H1 (cell line): ENCODE data around the gene ATP9B. TPM values are rescaled to one million over a fixed set of nuclear protein-coding genes. Genes with fewer than 3 reads are reported as not detected.

Source experiments
- CHD7 ChIP-seq: fragments of 300-600 bp; sonication (generic); IDR thresholded peaks from 2 replicates; pipeline ENCODE4 v1.7.1; 2012; ENCODE audit warnings: low read length, moderate library complexity, mild to moderate bottlenecking, inconsistent platforms; ENCODE audit not compliant: insufficient replicate concordance
- CTBP2 ChIP-seq: IDR thresholded peaks from 2 replicates; pipeline ENCODE4 v1.7.0; 2011; ENCODE audit warnings: borderline replicate concordance, mild to moderate bottlenecking, moderate library complexity, mixed read lengths, low read length; ENCODE audit not compliant: insufficient read depth, insufficient read length
- KDM5A ChIP-seq: fragments of 200-600 bp; IDR thresholded peaks from 2 replicates; pipeline ENCODE4 v1.7.1; 2012; ENCODE audit warnings: mild to moderate bottlenecking, low read length, inconsistent platforms, mixed read lengths
- MAFK ChIP-seq: IDR thresholded peaks from 2 replicates; pipeline ENCODE4 v1.6.1; 2012; ENCODE audit warnings: low read depth, mild to moderate bottlenecking, improper control_type of control experiment, low read length
- RFX5 ChIP-seq: IDR thresholded peaks from 2 replicates; pipeline ENCODE4 v1.6.1; 2011; ENCODE audit warnings: low read depth, low read length, improper control_type of control experiment, borderline replicate concordance
- RXRA ChIP-seq: IDR thresholded peaks from 2 replicates; pipeline ENCODE4 v1.6.1; 2011; ENCODE audit warnings: low read depth, mild to moderate bottlenecking, low read length, moderate library complexity; ENCODE audit not compliant: insufficient read depth
- SAP30 ChIP-seq: fragments of 300-600 bp; sonication (generic); IDR thresholded peaks from 2 replicates; pipeline ENCODE4 v1.7.1; 2012; ENCODE audit warnings: low read length, moderate library complexity, mild to moderate bottlenecking, inconsistent platforms; ENCODE audit not compliant: insufficient read depth, insufficient replicate concordance
- SIRT6 ChIP-seq: IDR thresholded peaks from one replicate; pipeline ENCODE4 v1.7.1; 2012; ENCODE audit warnings: low read length, inconsistent platforms
- TBP ChIP-seq: IDR thresholded peaks from 2 replicates; pipeline ENCODE4 v1.6.1; 2011; ENCODE audit warnings: low read depth, low read length, improper control_type of control experiment
- ZNF274 ChIP-seq: IDR thresholded peaks from 2 replicates; pipeline ENCODE4 v1.7.0; 2012; ENCODE audit warnings: low read length, borderline replicate concordance; ENCODE audit errors: extremely low read depth
- polyA plus RNA-seq, 7 experiments: library from polyadenylated mRNA; depleted of rRNA in 3 of 7; stranded (reverse) in 5 of 7; unstranded in 2 of 7; fragments of >200 nt in 5 of 7; fragments of 200-250 nt in 2 of 7; gene quantifications; 1 replicate in 5 of 7; 2 replicates in 1 of 7; 4 replicates in 1 of 7; pipeline versions ENCODE4 v1.2.1 to v1.2.3, GENCODE V29; 2011 to 2013; ENCODE audit warnings: missing spikeins in 2 of 7, mixed read lengths in 2 of 7
- total RNA-seq: library from RNA; stranded (reverse); fragmentation: NEBNext Ultra II Directional; extraction: Animal tissue kit (Norgen Biotek cat#: 25700); gene quantifications from 2 replicates; pipeline ENCODE4 v1.2.1, GENCODE V29; 2021

Gene ATP9B
- total and polyA plus RNA-seq, 2 of the 8 experiments (the other 6 are each of a cell fraction or from before 2014, with no cell fraction given) = 15.1 to 21.7 TPM

DNA sequence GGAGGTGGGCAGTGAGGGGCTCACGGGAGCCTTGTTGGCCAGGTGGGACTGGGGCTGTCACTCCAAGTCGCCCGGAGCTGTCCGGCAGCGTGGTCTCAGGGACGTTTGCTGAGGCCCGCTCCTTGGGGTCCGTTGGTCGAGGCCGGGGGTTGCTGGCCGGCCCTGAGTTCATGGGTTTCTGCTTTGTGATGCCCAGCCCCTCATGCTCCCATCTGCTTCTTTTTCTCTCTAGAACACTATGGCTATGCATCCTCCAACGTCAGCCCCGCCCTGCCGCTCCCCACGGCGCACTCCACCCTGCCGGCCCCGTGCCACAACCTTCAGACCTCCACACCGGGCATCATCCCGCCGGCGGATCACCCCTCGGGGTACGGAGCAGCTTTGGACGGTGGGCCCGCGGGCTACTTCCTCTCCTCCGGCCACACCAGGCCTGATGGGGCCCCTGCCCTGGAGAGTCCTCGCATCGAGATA, 341.0 kb downstream of the ATP9B start (continued):
- TF ChIP-seq CHD7 (no peak), ZNF274 (no peak), KDM5A (no peak), RFX5 (no peak), SIRT6 (no peak), MAFK (no peak), SAP30 (no peak), RXRA (no peak), TBP (no peak), CTBP2 (no peak)
